Brain microvascular endothelial cell (primary cell): Measurements from ENCODE around the gene GPR143.

Experiments used
- DNase-seq: peaks from one replicate; pipeline ENCODE4 v3.0.0-alpha.2; 2020
- H3K27ac ChIP-seq: fragments of 250-450 bp; sonication (Bioruptor Pico); 2 replicates; pipeline ENCODE4 v1.5.1; 2020; ENCODE audit warnings: mild to moderate bottlenecking, moderate library complexity
- H3K27me3 ChIP-seq: fragments of 250-450 bp; sonication (Bioruptor Pico); replicated peaks from 2 replicates; pipeline ENCODE4 v1.5.1; 2020; ENCODE audit warnings: mild to moderate bottlenecking
- H3K36me3 ChIP-seq: fragments of 250-450 bp; sonication (Bioruptor Pico); replicated peaks from 2 replicates; pipeline ENCODE4 v1.5.1; 2020; ENCODE audit warnings: mild to moderate bottlenecking
- H3K4me3 ChIP-seq: 2 replicates; pipeline ENCODE4 v1.5.1; 2011; ENCODE audit warnings: low read depth, mild to moderate bottlenecking, control low read depth, low read length, moderate library complexity
- in situ Hi-C: cut with HindIII; loops from 2 replicates; pipeline ENCODE4 v1.10.0; 2017; ENCODE audit warnings: low sequenced_read_pairs, low pct_ligation_motif_present
- TF ChIP-seq, protein P1 (sequence below): IDR thresholded peaks from 2 replicates; pipeline ENCODE4 v1.5.1; 2011; ENCODE audit warnings: low read depth, mild to moderate bottlenecking, moderate library complexity, low read length, control low read depth, inconsistent platforms; ENCODE audit errors: missing control alignments

GPR143 gene

GRCh38 chrX:9759337-9759736 lies 6.3 kb downstream of the GPR143 start:
- Histone ChIP-seq H3K36me3 (no peaks in the 10 kb centered on the region), H3K27me3 (no peaks in the 10 kb centered on the region), H3K4me3 (no peak overlapping the region), H3K27ac (no peak overlapping the region)
- no peak for DNase-seq
- TF ChIP-seq, protein P1, sequence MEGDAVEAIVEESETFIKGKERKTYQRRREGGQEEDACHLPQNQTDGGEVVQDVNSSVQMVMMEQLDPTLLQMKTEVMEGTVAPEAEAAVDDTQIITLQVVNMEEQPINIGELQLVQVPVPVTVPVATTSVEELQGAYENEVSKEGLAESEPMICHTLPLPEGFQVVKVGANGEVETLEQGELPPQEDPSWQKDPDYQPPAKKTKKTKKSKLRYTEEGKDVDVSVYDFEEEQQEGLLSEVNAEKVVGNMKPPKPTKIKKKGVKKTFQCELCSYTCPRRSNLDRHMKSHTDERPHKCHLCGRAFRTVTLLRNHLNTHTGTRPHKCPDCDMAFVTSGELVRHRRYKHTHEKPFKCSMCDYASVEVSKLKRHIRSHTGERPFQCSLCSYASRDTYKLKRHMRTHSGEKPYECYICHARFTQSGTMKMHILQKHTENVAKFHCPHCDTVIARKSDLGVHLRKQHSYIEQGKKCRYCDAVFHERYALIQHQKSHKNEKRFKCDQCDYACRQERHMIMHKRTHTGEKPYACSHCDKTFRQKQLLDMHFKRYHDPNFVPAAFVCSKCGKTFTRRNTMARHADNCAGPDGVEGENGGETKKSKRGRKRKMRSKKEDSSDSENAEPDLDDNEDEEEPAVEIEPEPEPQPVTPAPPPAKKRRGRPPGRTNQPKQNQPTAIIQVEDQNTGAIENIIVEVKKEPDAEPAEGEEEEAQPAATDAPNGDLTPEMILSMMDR = no peak
- in situ Hi-C loops = no loop called here

GRCh38 chrX:9758021-9758638 lies 7.5 kb downstream of the GPR143 start:
- no peak for DNase-seq
- no peaks in the 10 kb centered on the region for H3K27me3 ChIP-seq
- in situ Hi-C loops = no loop called here

GRCh38 chrX:9757366-9757765 lies 8.3 kb downstream of the GPR143 start:
- no peaks in the 10 kb centered on the region for H3K27me3 ChIP-seq
- no peak overlapping the region for H3K4me3 ChIP-seq
- TF ChIP-seq, protein P1 = no peak
- H3K27ac ChIP-seq = no peak overlapping the region
- in situ Hi-C loops = no loop called here
- DNase-seq = no peak
- H3K36me3 ChIP-seq = no peaks in the 10 kb centered on the region

More at GRCh38 chrX:9758021-9758638, 7.5 kb downstream of the GPR143 start:
- H3K4me3 ChIP-seq = no peak overlapping the region
- TF ChIP-seq, protein P1 = no peak
- H3K36me3 ChIP-seq = no peaks in the 10 kb centered on the region
- H3K27ac ChIP-seq = no peak overlapping the region

DNA sequence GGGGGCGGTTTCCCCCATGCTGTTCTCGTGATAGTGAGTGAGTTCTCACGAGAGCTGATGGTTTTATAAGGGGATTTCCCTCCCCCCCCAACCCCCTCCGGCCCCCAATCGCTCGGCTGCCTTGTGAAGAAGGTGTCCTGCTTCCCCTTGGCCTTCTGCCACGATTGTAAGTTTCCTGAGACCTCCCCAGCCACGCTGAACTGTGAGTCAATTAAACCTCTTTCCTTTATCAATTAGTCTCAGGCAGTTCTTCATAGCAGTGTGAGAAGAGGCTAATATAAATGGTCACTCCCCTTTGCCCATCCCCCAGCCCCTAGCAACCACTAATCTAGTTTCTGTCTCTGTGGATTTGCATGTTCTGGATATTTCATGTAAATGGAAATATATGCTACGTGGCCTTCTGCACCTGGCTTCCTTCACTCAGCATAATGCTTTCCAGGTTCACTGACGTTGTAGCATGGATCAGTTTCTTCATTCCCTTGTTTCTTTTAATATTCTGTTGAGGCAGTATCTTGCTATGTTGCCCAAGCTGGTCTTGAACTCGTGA lies 16.4 kb downstream of the GPR143 start:
- no peak overlapping the region for H3K4me3 ChIP-seq
- H3K27me3 ChIP-seq = no peaks in the 10 kb centered on the region
- no peak overlapping the region for H3K27ac ChIP-seq
- TF ChIP-seq, protein P1 = no peak
- in situ Hi-C loops = no loop called here
- H3K36me3 ChIP-seq = no peaks in the 10 kb centered on the region
- DNase-seq = no peak

- TF ChIP-seq, protein P1 = no peak
- Histone ChIP-seq H3K36me3 (no peaks in the 10 kb centered on the region), H3K27ac (no peak overlapping the region), H3K4me3 (no peak overlapping the region), H3K27me3 (no peaks in the 10 kb centered on the region)
- in situ Hi-C loops = no loop called here
- DNase-seq = no peak
These were observed 18.0 kb downstream of the GPR143 start for GRCh38 chrX:9747644-9748043.
